Measurements from ENCODE around the gene MMRN1.

DNA sequence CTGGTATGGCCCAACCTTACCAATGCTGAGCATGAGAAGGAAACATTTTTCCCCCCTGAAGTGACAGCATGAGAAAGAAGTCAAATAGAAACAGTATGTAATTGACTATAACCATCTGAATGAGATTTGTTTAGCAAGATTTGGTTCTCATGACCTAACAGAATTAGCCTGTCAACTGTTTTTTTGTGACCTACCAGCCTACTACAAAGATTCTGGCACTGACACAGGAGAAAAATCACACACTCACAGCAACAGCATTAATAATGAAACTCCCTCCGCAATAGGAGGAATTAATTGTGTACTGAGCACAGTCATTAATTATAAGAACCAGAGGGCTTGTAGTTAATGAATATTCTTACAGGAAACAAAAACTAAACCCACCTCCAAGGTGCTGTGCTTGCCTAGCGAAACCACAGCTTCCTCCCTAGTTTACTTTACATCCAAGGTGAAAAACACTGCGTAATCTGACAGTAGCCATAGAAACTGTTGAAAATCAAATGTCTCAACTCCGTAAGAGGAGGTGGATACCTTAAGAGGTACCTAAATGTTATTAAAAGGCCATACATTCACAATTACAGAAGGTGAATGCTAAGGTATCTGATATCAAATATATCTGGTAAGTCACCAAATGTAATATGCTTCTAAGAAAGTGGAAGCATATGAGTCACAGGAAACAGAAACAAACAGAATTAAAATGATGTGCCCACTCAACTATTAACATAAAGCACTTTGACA lies 34.9 kb downstream of the MMRN1 start:
- TF ChIP-seq YY1 (IDR thresholded peaks at IDR 0.05; ENCODE audit: insufficient read depth, insufficient read length) = no peak
- TF ChIP-seq ZNF274 (IDR thresholded peaks at IDR 0.05; ENCODE audit: low read depth, low read length) = no peak

Data from NT2/D1 (cell line).